ENCODE data around the gene STIMATE.

GRCh38 chr3:52792961-52793695 is 104.2 kb downstream of the STIMATE start:
- no peak for TF ChIP-seq CTCF (conservative IDR thresholded peaks at IDR 0.05; ENCODE audit: low read length)
- no peak for TF ChIP-seq EZH2phosphoT487 (IDR thresholded peaks at IDR 0.05; ENCODE audit: borderline replicate concordance, low read depth, low read length)

All from OCI-LY7 (cell line).